EH (cell line): Measurements from ENCODE around the gene SIGLEC11.
A peak's percentile ranks its signal among the peaks of the same experiment; 100 is the strongest.
"Not testable (repeated sequence)": the region's sequence is repeated elsewhere in the genome, so short reads cannot be mapped to it uniquely, and the experiment has no call there.

Experiments
- DNase-seq: peaks from one replicate; pipeline ENCODE4 v3.0.0-alpha.2; 2015; ENCODE audit warnings: low read depth

SIGLEC11 gene, protein sequence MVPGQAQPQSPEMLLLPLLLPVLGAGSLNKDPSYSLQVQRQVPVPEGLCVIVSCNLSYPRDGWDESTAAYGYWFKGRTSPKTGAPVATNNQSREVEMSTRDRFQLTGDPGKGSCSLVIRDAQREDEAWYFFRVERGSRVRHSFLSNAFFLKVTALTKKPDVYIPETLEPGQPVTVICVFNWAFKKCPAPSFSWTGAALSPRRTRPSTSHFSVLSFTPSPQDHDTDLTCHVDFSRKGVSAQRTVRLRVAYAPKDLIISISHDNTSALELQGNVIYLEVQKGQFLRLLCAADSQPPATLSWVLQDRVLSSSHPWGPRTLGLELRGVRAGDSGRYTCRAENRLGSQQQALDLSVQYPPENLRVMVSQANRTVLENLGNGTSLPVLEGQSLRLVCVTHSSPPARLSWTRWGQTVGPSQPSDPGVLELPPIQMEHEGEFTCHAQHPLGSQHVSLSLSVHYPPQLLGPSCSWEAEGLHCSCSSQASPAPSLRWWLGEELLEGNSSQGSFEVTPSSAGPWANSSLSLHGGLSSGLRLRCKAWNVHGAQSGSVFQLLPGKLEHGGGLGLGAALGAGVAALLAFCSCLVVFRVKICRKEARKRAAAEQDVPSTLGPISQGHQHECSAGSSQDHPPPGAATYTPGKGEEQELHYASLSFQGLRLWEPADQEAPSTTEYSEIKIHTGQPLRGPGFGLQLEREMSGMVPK

DNA sequence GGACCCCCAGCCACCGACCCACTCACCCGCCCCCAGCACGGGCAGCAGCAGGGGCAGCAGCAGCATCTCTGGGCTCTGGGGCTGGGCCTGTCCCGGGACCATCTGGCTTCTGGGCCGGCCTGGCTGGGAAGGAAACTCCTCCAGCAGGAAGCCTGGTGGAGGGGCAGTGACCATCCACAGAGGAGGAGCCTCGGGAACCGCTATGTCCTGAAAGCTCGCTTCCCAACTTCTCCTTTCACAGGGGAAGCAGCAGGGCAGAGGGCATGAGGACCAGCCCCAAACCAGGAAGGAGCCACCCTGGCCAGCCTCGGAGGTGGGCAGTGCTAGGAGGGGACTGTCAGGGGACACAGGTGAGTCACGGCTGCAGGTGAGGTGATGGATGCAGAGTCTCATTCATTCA lies at the start of gene SIGLEC11:
TSS of gene SIGLEC11 (minus strand) at position 193 of the 400 bp plus-strand sequence. CDS start at position 102, 91 bp downstream.
- DNase-seq, result not testable (repeated sequence)

DNA sequence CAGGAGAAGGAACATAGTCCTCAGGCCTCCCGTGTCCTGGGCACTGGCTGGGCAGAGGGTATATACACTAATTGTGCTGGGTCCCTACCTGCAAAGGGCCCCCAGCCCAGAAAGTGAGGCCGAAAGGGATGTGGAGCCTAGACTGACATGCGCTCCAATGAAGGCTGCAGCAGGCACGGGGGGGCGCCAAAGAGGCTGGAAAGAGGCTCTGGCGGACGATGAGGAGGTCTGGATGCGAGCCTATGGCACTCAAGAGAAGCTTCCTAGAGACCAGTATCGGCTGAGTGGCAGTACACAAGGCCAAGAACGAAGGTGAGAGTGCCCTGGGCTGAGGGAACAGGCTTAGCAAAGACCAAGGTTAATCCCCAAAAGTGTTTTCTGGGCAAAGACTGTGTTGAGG lies 47.6 kb upstream of the SIGLEC11 start:
- DNase-seq, result peak; percentile 8

DNA sequence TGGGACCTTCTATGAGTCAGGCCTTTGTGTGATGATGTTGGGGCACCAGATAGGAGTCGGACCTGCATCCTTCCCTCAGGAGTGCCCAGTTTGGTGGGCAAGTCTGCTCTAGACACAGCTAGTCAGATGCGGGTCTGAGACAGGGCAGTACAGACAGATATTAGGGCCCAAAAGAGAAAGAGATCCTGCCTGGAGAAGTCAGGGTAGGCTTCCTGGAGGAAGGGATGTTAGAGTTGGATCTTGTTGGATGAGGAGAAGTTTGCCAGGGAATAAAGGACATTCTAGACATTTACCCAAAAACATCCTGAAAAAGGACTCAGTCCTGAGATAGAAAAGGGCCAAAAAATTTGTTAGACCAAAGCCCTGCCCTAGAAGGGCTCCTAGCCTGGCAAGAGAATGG lies 47.0 kb upstream of the SIGLEC11 start:
- no peak for DNase-seq

DNA sequence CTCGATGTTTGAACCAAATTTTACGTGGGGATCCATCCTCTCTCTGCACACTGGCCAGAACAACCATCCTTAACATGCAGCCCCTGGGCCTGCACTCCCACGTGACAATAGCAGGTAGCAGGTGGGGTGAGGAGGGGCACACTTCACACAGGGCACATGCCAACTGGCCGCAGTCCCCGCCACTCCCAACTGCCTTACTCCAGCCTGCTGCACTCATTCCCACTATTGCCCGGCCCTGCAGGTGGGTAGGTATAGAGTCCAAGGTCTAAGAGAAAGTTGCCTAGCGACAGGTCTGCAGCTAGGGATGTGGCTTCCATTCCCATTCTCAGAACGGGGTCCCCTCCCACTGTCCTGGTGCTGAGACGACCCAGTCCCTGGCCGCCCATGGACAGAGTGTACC lies 46.2 kb upstream of the SIGLEC11 start:
- no peak for DNase-seq

DNA sequence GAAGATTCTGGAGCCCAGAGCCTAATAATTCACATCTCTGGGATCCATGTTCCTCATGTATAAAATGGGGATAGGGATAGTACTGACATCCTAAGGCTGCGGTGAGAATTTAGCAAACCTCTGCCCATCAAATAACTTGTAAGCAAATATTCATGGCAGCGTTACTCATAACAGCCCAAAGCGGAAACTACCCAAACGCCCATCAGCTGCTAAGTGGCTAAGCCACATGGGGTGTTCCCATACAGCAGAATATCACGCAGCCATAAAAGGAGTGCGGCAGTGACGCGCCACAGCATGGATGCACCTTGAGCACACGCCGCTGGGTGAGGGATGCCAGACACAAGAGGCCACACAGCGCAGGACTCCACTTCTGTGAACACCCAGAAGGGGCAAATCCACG lies 44.5 kb upstream of the SIGLEC11 start:
- DNase-seq, result no peak

DNA sequence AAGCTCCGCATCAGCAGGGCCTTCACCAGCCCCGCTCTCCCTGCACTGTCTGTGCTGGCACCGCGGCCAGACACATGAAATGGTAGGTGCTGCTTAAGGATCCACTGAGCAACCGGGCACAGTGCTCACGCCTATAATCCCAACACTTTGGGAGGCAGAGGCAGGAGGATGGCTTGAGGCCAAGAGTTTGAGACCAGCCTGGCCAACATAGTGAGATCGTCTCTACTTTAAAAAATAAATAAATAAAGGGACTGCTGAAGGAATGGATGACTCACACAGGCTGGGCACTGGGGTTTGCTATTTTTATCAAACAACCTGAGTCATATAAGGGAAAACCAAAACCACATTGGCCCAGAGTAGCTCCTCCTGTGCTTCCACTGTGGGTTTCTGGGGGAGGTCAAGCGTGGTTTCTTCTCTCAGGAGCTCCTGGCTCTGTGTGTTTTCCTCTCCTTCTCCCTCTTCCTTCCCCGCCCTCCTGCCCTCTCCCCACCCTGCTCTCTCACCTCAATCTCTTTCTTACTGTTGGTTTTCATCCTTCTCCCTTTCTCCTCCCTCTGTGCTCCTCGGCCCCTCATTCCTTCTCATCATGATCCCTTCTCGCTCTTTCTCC lies 42.9 kb upstream of the SIGLEC11 start:
- DNase-seq, result peak; percentile 98

DNA sequence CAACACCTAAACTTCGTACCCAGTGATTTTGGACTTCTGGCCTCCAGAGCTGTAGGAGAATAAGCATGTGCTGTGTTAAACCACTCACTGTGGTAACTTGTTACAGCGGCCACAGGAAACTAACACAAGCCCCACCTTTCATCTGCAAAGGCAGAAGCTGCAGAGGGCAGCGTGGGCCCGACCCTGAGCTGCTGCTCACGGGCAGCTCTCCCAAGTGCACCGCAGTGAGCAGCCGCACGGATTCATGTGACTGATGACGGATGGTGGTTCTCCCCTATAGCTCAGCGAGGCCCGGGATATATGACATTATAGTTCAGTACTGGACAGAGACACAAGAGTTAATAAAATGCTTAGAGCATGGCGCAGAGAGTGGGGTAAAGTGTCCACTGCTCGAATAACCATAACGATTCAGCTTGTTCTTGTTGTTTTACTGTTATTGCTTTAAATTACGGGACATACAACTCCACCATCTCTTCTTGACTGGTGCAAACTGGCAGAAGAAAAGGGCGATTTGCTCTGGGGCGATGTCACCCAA lies 42.3 kb upstream of the SIGLEC11 start:
- DNase-seq, result no peak

DNA sequence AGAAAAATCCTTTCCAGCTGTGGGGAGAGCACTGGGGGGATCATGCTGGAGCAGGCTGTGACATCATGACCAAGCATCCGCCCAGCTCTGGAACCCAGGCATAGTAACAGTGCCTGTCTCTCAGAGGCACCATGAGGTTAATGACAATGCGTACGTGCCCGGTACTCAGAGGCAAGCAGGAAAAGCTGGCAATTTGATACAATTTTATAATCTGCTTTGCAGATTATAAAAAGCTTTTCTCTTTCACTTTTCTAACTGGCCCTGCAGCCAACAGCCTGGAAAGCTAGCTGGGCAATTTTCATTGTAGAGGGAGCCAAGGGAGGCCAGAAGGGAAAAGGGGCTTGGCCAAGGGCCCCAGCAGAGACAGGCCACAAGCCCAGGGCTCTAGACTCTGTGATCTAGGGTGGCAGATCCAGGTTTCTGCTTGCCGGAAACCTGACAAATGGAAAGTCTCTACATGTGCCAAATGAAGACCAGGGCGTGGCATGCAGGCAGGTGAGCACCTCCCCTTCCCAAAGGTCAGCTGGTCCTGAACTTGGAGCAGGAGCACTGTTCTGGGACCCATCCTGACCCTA lies 41.5 kb upstream of the SIGLEC11 start:
- DNase-seq, result no peak

DNA sequence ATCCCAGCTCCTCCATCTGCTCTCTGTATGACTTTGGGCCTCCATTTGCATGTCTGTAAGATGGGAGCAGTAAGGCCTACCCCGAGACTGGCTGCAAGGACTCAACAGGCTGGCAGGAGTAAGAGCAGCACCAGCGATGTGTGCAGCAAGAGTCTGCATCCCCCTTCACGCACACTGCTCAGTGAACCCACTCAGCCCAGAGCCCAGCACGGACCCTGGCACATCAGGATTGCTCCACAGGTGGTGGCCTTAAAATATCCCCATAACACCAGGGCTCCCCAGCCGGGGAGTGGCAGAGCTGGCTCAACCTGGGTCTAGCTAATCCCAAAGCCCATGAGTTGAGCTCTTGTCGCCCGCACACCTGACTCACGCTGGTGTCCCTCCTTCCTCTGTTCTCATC lies 40.8 kb upstream of the SIGLEC11 start:
- no peak for DNase-seq

DNA sequence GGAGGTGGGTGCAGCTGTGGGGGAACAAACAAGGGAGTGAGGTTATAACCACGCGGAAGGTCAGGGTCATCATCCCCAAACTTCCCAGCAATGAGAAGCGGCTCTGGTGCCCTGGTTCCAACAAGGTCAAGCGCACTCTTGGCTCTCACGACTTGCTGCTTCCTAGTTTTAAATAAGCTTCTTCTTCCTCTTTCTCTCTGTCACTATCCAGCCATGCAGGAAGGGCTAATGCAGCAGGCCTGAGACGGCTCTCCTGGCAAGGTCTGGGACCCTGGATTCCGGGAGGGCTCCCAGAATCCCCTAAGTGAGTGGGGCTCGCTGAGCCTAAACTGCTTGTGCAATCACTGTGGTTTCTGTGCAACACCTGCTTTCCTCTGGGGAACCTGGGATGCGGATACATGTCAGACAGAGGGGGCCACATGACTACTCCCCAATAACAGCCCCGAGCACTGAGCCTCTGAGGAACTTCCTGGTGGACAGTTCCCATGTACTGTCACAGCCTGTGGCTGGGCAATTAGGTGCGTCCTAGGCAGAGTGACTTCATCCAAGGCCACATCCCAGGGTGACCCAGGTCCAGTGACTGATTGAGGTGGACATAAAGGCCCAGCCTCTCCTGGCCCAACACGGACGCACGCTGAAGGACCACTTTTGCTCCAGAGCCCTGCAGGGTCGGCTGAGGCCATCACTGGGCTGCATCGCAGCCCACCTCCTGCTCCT lies 40.0 kb upstream of the SIGLEC11 start:
- DNase-seq, result no peak

DNA sequence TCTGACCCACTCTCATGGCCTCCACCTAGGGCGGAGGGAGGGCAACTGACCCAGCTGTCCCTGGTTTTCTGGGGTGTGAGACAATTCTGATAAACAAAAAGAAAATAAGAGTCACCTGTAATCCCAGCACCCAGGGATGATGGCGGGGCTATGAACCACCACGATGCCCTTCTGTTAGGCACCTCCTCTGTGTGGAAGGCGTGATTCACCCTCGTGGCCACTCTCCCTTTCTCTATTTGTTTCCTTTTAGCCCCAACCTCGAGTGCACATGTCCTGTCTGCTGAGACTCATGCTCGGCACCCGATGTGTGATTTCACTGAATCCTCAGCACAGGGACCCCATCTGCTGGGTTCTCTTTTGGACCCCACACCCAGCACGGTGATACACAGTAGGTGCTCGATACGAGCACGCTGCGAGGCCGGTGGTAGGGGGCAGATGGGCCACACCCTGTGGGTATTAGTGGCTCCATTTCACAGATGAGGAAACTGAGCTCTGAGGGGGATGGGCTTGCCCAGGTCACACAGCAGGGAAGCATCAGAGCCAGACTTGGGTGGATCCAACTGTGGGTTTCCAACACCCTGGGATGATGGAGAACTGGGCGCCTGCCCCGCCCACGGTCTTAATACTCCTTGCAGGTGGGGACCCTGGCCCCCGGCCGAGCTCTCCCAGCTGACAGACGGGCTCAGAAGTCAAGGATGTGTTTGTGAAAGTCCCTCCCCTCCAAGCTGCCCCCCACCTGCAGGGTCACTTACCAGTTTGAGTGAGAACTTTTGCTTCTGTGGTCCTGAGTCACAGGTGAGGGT lies 39.3 kb upstream of the SIGLEC11 start:
- DNase-seq, result no peak

DNA sequence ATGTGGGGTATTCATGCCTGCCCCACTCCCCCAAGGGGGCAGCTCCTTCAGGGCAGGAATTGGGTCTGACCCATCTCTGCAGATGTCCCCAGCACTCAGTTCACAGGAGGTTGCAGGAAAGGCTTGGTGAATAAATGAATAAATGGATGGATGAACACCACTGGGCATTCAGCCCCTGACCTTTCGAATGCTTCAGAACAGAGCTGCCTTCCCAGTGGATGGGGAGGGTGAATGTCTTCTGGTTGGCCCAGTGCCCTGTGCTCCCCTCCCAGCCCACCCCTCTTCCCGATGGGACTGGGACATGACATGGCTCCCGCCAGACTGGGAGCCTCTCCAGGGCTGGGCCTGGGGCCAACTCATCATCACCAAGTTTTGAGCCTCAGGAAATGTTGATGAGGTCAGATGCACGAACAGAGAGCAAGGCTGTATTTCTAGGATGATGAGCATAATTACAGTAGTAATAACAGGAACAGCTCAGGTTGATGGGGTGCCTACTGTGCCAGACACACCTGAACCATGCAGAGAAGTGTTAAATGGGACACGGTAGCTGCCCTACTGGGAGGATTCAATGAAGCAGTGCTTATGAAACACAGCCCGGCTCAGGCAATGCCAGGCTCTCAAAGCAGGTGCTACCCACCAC lies 38.5 kb upstream of the SIGLEC11 start:
- DNase-seq, result peak; percentile 25

DNA sequence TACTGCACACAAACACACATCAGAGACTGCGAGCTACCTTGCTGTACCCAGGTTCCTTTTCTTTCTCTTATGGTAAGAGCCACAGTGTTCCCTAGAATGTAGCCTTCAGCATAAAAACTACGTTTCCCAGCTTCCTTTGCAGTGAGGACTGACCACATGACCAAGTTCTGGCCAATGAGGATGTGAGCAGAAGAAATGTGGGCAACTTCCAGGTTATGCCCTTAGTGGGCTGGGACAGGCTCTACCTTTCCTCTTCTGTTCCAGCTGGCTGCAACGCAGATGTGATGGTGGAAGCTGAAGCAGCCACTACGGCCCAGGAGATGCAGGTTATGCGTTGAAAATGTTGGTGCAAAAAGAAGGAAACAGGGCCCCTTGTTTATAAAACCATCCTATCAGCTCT lies 36.7 kb upstream of the SIGLEC11 start:
- peak; percentile 49 for DNase-seq

DNA sequence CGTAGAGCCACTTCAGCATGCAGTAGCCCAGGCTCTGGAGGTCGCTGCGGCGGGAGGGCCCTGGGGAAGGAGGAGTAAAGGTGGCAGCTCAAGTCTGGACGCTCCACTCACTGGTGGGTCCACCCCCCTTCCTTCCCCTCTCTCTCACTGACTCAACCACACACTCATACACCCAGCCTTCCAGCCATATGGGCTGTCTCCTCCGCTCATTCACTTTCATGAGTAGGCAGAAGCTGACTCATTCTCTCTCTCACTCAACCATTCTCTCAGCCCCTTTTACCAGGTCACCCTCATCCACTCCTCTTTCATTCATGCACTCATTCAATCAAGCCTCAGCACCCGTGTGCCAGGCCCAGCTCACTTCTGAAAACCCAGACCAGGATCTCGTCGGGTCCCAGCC lies 27.5 kb upstream of the SIGLEC11 start:
- DNase-seq, result peak; percentile 33

DNA sequence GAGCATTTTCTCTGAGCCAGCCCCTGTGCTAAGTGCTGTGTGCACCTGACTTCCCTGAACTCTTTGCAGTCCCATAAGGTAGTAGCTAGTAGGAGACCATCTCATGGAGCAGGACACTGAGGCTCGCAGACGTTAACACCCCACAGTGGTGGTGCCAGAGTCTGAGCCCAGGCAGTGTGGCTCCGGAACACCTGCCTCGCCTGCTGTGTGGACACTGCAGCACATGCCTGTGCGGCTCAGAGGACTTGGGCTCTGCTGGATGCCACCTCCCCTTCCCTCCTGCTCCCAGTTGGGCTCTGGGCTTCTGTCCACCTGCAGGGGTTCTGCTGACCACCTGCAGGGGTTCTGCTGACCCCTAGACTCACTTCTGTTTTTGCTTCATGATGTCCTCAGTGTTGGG lies 27.0 kb upstream of the SIGLEC11 start:
- no peak for DNase-seq

DNA sequence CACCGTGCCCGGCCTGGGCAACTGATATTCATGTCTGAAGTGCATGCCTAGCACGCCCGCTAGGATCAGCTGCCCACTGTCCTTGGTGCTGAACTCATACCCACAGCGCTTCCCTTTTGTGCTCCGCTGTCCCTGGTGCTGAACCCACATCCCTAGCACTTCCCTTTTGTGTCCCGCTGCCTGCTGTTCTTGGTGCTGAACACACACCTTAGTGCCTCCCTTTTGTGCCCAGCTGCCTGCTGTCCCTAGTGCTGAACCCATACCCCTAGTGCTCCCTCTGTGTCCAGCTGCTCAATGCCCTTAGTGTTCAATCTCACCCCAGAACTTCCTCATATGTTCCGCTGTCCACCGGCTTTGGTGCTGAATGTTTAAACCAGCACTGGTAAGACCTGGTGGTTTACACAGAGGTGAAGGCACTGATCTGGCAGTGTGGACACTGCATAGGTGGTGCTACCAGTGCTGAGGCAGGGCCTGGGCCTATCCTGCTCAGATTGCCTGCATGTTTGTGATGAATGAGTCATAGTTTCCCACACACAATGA lies 26.3 kb upstream of the SIGLEC11 start:
- peak; percentile 90 for DNase-seq

DNA sequence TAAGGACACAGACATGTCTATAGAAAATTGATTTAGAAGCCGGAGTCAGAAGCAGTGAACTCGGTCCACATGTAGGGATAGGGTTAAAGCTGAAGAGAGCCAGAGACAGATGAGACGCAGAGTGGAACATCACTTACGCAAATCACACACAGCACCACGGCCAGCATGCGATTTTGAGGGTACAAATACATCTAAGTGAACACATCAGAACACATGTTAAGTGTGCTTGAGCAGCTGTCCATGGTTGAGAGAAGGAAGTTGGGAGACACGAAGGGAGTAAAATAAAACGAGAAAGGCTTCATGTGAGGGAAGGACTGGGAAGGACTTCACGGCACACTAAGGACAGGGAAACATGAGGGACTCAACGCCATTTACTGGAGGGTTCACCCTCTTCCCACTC lies 25.4 kb upstream of the SIGLEC11 start:
- no peak for DNase-seq

DNA sequence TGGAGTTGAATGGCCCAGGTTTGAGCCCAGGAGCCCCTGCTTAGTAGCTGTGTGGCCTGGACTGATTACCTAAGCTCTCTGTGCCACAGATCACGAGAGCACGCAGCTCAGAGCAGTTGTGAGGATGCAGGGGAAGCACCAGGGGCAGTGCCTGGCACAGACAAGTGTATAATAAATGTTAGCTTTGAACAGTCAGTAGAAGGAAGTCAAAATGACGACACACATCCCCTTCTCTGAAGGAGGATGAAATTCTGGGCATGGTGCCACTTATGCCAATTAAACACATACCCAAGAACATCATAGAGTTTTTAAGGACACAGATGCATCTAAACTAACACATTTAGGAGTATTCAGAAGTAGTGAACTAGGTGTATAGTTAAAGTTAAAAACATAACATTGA lies 24.9 kb upstream of the SIGLEC11 start:
- DNase-seq, result peak; percentile 13

DNA sequence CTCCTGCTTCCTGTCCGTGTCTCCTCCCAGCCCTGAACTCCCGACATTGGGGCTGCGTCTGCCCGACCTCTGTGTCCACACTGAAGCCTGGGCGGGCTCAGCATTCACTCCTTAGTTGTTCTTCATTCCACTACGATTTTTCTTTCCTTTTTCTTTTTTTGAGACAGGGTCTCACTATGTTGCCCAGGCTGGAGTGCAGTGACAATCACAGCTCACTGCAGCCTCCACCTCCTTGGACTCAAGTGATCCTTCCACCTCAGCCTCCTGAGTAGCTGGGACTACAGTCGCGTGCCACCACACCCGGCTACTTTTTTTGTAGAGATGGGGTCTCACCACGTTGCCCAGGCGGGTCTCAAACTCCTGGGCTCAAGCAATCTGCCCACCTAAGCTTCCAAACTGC lies 23.5 kb upstream of the SIGLEC11 start:
- no peak for DNase-seq

DNA sequence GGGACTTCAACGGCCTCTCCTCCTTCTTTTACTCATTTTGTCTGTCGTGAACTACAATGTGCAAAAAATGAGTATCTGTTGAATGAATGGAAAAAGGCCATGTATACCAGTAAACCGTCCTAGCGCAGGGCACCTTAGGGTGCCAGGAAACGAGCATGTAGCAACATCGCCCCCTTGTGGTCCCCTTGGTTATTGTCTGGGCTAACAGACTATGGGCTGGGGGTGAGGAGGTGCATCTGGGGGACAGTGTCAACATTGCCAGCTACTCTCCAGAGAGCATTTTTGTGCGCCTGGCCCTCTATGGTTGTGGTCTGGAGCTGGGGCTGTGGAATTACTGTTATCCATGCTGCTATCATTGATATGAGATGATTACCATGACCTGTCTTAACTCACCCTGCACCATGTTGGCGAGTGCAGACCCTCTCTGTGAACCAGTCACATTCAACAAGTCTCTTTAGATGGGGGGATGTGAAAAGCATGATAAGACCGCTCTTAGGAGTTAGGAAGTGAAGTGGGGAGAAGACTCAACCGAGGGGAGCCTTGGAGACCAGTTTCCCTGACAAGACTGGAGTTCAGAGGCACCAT lies 22.8 kb upstream of the SIGLEC11 start:
- DNase-seq, result peak; percentile 47
